Natural killer cell (primary cell): Measurements from ENCODE around the gene SLC6A19. TPM values are rescaled to one million over a fixed set of nuclear protein-coding genes. Genes with fewer than 3 reads are reported as not detected.

Experiments used
- ATAC-seq, 3 donors: fragments of 150-1000 bp in 2 of 3; fragments of 200-7000 bp in 1 of 3; cut with Tn5 transposase; 1 replicate in 1 of 3; 2 replicates in 2 of 3; pipeline ENCODE4 v1.10.0; 2021; ENCODE audit warnings: mild to moderate bottlenecking in 2 of 3, moderate library complexity in 2 of 3
- DNase-seq, 2 donors: peaks; one replicate each; pipeline versions ENCODE4 v3.0.0 to v3.0.0-alpha.2; 2013 to 2021; ENCODE audit warnings: mixed read lengths in 1 of 2
- H3K27ac ChIP-seq: one replicate; pipeline ENCODE4 v1.5.1; 2013; ENCODE audit warnings: mild to moderate bottlenecking, low read length
- H3K27me3 ChIP-seq: one replicate; pipeline ENCODE4 v1.6.1; 2013; ENCODE audit warnings: low read length; ENCODE audit not compliant: control insufficient read depth, insufficient read depth
- H3K36me3 ChIP-seq: one replicate; pipeline ENCODE4 v1.6.1; 2013; ENCODE audit warnings: low read length; ENCODE audit not compliant: control insufficient read depth, insufficient read depth
- H3K4me1 ChIP-seq: one replicate; pipeline ENCODE4 v1.6.1; 2013; ENCODE audit warnings: low read length; ENCODE audit not compliant: control insufficient read depth, insufficient read depth
- H3K4me3 ChIP-seq: one replicate; pipeline ENCODE4 v1.5.1; 2013; ENCODE audit warnings: low read length
- H3K9me3 ChIP-seq: one replicate; pipeline ENCODE4 v1.6.1; 2013; ENCODE audit warnings: low read length; ENCODE audit not compliant: control insufficient read depth, insufficient read depth
- H3K27ac Mint-ChIP-seq, 2 donors: one replicate each; pipeline ENCODE4 v1.8.0; 2022; ENCODE audit warnings: mild to moderate bottlenecking in 2 of 2, mixed read lengths in 2 of 2, moderate library complexity in 1 of 2
- H3K27me3 Mint-ChIP-seq, 2 donors: one replicate each; pipeline ENCODE4 v1.8.0; 2022; ENCODE audit warnings: low read depth in 2 of 2, mixed read lengths in 2 of 2
- H3K36me3 Mint-ChIP-seq: one replicate; pipeline ENCODE4 v1.8.0; 2022; ENCODE audit warnings: mixed read lengths
- H3K4me1 Mint-ChIP-seq, 2 donors: one replicate each; pipeline ENCODE4 v1.8.0; 2022; ENCODE audit warnings: mixed read lengths in 2 of 2
- H3K4me3 Mint-ChIP-seq: one replicate; pipeline ENCODE4 v1.8.0; 2022; ENCODE audit warnings: mild to moderate bottlenecking, moderate library complexity, mixed read lengths
- H3K9me3 Mint-ChIP-seq, 2 donors: one replicate each; pipeline ENCODE4 v1.8.0; 2022; ENCODE audit warnings: mixed read lengths in 2 of 2
- WGBS: methylation state at CpG from one replicate; pipeline ENCODE4 v1.1.7; 2013; ENCODE audit warnings: missing lambda C conversion rate; ENCODE audit not compliant: insufficient coverage; 5-methylcytosine and 5-hydroxymethylcytosine counted together
- intact Hi-C: fragments of 100-400 bp; cut with micrococcal nuclease; formaldehyde crosslinking; loops from one replicate; pipeline ENCODE4 v1.14.2; 2022
- total RNA-seq, 4 donors: library from RNA; stranded (reverse); fragments of 120-200 nt in 1 of 4; gene quantifications; one replicate each; pipeline versions ENCODE4 v1.2.3 to v1.2.4, GENCODE V29; 2013 to 2022
- TF ChIP-seq, protein P1 (sequence below): fragments of 200-600 bp; IDR thresholded peaks from one replicate; pipeline ENCODE4 v1.8.0; 2022; ENCODE audit warnings: antibody characterized with exemption

Gene SLC6A19
- total RNA-seq, 3 donors from 2014 or later (not counting 1 experiment from before 2014, with no cell fraction given), result not detected

DNA sequence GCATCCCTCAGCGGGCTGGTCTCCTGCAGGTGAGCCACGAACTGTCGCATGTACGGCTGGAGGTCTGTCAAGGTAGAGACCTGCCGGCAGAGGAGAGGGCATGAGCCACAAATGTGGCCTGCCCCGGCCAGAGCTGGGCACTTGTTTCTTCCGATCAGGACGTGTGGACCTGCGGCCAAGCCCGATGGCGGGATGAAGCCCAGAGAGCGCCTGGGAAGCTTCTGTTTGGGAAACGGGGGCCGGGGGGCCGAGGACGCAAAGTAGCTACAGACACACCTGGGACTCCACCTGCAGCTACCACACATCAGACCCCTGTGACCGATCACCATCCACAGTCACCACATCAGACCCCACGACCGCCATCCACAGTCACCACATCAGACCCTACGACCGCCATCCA is 70.8 kb downstream of the SLC6A19 start:
- no peak overlapping the region for H3K4me3 Mint-ChIP-seq
- Histone ChIP-seq H3K36me3 (no peaks in the 10 kb centered on the region), H3K4me3 (no peak overlapping the region), H3K27me3 (no peaks in the 10 kb centered on the region), H3K27ac (no peak overlapping the region), H3K9me3 (no peaks in the 10 kb centered on the region), H3K4me1 (peaks cover 11% of the 10 kb centered on the region)
- DNase-seq (no peak), ATAC-seq (no peak)
- H3K27me3 Mint-ChIP-seq, result peaks cover 0 to 3% of the 10 kb centered on the region in 2 donors
- H3K4me1 Mint-ChIP-seq, result peaks cover 0 to 14% of the 10 kb centered on the region in 2 donors
- intact Hi-C loops, result no loop called here
- 98% methylated on average over 16 of the region's 21 CpGs for WGBS
- no peaks in the 10 kb centered on the region for H3K9me3 Mint-ChIP-seq
- H3K36me3 Mint-ChIP-seq, result no peaks in the 10 kb centered on the region
- H3K27ac Mint-ChIP-seq, result no peak overlapping the region
- TF ChIP-seq, protein P1, sequence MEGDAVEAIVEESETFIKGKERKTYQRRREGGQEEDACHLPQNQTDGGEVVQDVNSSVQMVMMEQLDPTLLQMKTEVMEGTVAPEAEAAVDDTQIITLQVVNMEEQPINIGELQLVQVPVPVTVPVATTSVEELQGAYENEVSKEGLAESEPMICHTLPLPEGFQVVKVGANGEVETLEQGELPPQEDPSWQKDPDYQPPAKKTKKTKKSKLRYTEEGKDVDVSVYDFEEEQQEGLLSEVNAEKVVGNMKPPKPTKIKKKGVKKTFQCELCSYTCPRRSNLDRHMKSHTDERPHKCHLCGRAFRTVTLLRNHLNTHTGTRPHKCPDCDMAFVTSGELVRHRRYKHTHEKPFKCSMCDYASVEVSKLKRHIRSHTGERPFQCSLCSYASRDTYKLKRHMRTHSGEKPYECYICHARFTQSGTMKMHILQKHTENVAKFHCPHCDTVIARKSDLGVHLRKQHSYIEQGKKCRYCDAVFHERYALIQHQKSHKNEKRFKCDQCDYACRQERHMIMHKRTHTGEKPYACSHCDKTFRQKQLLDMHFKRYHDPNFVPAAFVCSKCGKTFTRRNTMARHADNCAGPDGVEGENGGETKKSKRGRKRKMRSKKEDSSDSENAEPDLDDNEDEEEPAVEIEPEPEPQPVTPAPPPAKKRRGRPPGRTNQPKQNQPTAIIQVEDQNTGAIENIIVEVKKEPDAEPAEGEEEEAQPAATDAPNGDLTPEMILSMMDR, result no peak

DNA sequence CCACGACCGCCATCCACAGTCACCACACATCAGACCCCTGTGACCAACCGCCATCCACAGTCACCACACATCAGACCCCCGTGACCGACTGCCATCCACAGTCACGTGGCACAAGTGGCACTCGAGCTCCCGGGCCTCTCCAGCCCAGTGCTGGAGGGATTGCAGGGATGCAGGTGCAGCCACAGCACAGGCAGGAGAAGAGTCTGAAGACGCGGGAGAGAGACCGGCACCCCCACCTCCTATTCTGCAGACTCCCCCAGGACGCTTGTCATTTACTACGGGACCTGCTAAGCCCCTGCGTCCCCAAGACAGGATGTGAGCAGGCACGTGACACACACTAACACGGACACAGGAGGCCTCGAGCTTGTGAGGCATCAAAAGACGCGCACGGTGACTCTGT is 72.3 kb downstream of the SLC6A19 start:
- Mint-ChIP-seq H3K4me3 (no peak overlapping the region), H3K9me3 (no peaks in the 10 kb centered on the region), H3K27ac (no peak overlapping the region), H3K36me3 (no peaks in the 10 kb centered on the region), H3K4me1 (peaks cover 0 to 14% of the 10 kb centered on the region in 2 donors), H3K27me3 (peaks cover 0 to 3% of the 10 kb centered on the region in 2 donors)
- WGBS, result 96% methylated on average over 18 of the region's 20 CpGs
- ATAC-seq (no peak), DNase-seq (no peak)
- Histone ChIP-seq H3K4me3 (no peak overlapping the region), H3K9me3 (no peaks in the 10 kb centered on the region), H3K4me1 (peaks cover 17% of the 10 kb centered on the region), H3K36me3 (no peaks in the 10 kb centered on the region), H3K27ac (no peak overlapping the region), H3K27me3 (no peaks in the 10 kb centered on the region)
- intact Hi-C loops, result no loop called here
- TF ChIP-seq, protein P1, result no peak

DNA sequence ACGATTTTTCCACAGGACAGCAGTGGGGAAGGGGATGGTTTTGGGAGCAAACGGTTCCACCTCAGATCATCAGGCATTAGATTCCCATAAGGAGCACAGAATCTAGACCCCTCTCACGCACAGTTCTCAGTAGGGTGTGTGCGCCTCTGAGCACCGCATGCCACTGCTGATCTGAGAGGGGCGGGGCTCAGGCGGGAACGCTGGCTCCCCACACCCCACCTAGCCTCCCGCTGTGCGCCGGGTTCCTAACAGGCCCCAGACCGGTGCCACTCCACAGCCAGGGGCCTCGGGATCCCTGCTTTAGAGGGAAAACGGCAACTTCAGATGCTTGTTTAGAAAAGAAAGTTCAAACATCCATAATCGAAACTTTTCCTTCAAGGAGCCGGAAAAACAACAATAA is 73.1 kb downstream of the SLC6A19 start:
- Histone ChIP-seq H3K27me3 (no peaks in the 10 kb centered on the region), H3K36me3 (no peaks in the 10 kb centered on the region), H3K4me1 (peaks cover 17% of the 10 kb centered on the region), H3K4me3 (no peak overlapping the region), H3K27ac (no peak overlapping the region), H3K9me3 (no peaks in the 10 kb centered on the region)
- no peaks in the 10 kb centered on the region for H3K36me3 Mint-ChIP-seq
- no peaks in the 10 kb centered on the region for H3K9me3 Mint-ChIP-seq
- intact Hi-C loops, result no loop called here
- TF ChIP-seq, protein P1, result no peak
- ATAC-seq (no peak), DNase-seq (no peak)
- no peak overlapping the region for H3K27ac Mint-ChIP-seq
- peaks cover 0 to 3% of the 10 kb centered on the region in 2 donors for H3K27me3 Mint-ChIP-seq
- 97% methylated on average over 16 of the region's 16 CpGs for WGBS
- H3K4me3 Mint-ChIP-seq, result no peak overlapping the region
- peaks cover 0 to 14% of the 10 kb centered on the region in 2 donors for H3K4me1 Mint-ChIP-seq

Other genes starting within 250 kb of the SLC6A19 start
- gene NKD2, start 192.8 kb upstream of the SLC6A19 start, total RNA-seq, result not detected
- gene SLC12A7, start 89.5 kb upstream of the SLC6A19 start, total RNA-seq, result 10 to 100 TPM; 53.2 to 92.5 (median 81.3) TPM
- gene SLC6A18, start 23.8 kb downstream of the SLC6A19 start, total RNA-seq, result not detected
- not detected for gene TERT, start 93.5 kb downstream of the SLC6A19 start, total RNA-seq
- gene CLPTM1L, start 143.5 kb downstream of the SLC6A19 start, total RNA-seq, result 100 to 1,000 TPM in 1 of 3 donors, 10 to 100 TPM in 2; 67.1 to 105 (median 97.5) TPM
- gene SLC6A3, start 243.8 kb downstream of the SLC6A19 start, total RNA-seq, result not detected